Embryonic facial prominence (tissue), 1 donor: ENCODE measurements around the gene LRRC26.
"Not testable (repeated sequence)": the region's sequence is repeated elsewhere in the genome, so short reads cannot be mapped to it uniquely, and the experiment has no call there.

ENCODE experiments used
- DNase-seq: peaks from one replicate; pipeline ENCODE4 v3.0.0-alpha.2; 2016; ENCODE audit errors: extremely low spot score

LRRC26 gene

GRCh38 chr9:137138058-137138721, 31.7 kb downstream of the LRRC26 start:
- DNase-seq: no peak

- DNase-seq: no peak
Measured at GRCh38 chr9:137136881-137137607, 32.8 kb downstream of the LRRC26 start.

DNA sequence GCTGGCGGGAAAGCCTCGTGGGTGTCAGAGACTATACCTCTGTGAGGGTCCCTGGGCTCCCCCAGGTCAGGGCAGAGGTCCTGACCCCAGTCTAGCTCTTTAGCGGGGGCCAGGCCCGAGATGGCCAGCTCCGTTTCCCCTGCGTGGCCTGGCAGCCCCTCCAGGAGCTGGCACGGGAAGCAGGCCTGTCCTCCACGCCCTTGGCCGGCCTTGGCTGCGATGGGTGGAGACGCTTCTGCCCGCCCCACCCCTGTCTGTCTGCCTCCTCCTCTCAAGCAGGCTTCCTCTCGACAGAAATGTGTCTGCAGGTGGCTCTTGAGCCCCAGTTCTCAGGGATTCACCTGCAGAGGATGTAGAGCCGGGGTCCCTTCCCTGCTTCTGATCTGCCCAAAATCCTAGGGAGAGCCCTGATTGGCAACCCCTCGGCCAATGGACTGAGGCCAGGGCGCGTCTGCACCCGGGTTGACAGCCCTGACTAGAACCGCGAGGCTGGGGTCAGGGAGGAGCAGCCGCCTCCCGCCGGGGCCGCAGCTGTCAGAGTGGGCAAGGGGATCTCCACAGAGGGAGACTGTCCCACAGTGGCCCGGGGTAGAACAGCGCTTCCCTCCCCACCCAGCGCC, 33.5 kb downstream of the LRRC26 start:
- DNase-seq: no peak

DNA sequence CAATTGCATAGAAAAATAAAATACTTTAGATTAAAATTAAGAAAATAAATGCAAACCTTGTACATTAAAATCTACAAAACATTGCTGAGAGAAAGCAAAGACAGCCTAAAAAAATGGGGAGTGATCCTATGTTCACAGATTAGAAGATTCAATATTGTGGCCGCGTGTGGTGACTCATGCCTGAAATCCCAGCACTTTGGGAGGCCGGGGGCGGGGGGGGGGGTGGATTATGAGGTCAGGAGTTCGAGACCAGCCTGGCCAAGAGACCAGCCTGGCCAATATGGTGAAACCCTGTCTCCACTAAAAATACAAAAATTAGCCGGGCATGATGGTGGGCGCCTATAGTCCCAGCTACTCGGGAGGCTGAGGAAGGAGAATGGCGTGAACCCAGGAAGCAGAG, 34.7 kb downstream of the LRRC26 start:
- DNase-seq: not testable (repeated sequence)

- no peak for DNase-seq
Measured at GRCh38 chr9:137134191-137134590, 35.7 kb downstream of the LRRC26 start.

- DNase-seq: no peak
Measured at GRCh38 chr9:137130176-137130755, 39.6 kb downstream of the LRRC26 start.

DNA sequence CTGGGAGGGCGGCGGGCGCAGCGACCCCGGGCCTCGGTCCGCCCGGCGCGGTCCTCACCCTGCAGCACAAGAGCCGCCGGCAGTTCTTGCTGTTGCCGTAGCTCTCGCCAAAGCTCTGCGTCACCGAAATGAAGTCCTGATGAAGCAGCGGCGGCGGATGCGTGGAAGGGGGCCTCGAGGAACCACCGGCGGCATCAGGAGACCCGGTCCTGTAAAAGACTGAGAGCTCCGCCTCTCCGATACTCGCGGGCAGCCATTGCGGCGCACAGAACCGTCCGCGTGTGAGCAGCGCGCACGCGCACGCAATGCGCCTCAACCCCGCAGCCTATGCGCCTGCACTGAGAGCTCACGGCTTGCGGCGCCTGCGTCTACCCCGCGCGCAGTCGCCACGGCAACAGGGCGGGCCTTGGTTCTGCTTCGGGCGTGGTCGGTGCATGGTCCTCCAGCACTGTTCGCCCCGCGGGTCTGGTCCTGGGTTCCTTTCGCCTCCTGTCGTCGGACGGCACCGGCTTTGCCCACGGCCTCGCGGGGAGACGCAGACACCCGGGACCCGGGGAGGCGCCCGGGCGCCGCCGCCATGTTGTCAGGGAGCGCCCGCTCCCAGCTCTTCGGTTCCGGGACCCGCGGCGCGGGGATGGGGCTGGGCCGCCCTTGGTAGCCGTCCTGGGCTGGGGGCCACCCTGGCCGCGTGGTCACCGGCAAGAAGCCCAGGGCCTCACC, 40.2 kb downstream of the LRRC26 start:
- peak; percentile 74 for DNase-seq

GRCh38 chr9:137128862-137129455, 40.9 kb downstream of the LRRC26 start:
- DNase-seq: no peak

DNA sequence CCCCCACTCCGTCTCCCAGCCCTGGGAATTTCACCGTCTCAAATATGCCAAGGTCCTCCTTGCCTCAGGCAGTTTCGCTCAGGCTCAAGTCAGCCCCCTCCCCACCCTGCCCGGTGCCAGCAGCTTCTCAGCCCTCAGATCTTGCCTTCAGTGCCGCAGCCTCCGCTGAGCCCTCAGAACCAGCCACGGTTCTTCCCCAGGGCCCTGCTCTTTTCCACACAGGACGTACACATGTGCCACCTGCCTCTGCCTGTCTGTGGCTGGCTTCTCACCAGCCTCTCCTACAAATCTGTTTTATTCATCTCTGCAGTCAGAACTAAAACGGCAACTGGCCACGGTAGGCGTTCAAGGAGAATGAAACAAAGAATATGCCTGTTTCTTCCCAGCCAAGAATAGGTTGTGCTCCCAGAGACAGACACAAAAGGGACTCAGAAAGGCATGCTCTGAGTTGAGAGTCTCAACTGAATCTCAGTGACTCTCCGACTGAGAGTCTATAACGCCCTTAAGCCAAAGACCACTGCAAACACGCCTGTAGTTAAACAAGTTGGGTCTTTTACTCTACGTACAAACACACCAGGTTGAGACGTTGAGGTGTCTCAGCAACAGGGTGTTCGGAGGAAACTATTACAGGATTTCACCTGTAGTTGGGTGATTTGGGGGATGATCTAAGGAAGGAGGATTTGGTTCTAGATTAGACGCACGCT, 41.5 kb downstream of the LRRC26 start:
- no peak for DNase-seq

- no peak for DNase-seq
Measured at GRCh38 chr9:137127301-137128157, 42.3 kb downstream of the LRRC26 start.

DNA sequence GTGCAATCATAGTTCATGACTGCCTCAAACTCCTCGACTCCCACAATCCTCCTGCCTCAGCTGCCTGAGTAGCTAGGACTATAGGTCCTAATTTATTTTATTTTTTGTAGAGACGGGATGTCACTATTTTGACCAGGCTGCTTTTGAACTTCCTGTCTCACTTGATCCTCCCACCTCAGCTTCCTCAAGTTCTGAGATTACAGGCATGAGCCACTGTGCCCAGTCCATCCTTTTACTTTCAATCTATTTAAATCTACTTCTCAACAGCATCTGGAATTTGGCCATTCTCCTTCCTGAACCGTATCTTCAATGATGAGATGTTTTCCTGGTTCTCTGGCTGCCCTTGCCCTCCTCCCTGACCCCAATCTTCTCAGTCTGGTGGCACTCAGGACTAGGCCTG, 43.1 kb downstream of the LRRC26 start:
- no peak for DNase-seq

GRCh38 chr9:137123952-137124462, 45.8 kb downstream of the LRRC26 start:
- DNase-seq: not testable (repeated sequence)

DNA sequence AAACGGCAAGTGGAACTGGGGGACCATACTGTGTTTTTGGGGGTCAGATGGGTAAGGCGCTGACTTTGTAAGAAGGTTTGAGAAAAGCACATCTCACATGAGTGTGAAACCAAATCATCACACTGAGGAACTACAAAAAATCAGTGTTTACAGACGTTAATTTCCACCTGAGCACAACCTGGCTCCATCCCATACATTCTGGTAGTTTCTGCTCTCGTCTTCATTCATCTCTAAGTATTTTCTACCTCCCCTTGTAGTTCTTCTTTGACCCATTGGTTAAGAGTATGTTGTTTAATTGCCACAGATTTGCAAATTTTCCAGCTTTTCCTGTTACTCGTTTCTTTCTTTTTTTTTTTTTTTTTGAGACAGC, 46.4 kb downstream of the LRRC26 start:
- DNase-seq: no peak

- DNase-seq: not testable (repeated sequence)
Measured at GRCh38 chr9:137122796-137123467, 46.9 kb downstream of the LRRC26 start.

- not testable (repeated sequence) for DNase-seq
Measured at GRCh38 chr9:137121927-137122795, 47.7 kb downstream of the LRRC26 start.
